GM12864 (cell line): ENCODE data around the gene SYCP1.
A peak's percentile ranks its signal among the peaks of the same experiment; 100 is the strongest.

Experiments used
- DNase-seq: peaks from one replicate; pipeline ENCODE4 v3.0.0-alpha.2; 2011; ENCODE audit warnings: low read depth
- H3K4me3 ChIP-seq: 2 replicates; pipeline ENCODE4 v1.5.1; 2011; ENCODE audit warnings: mild to moderate bottlenecking, low read depth, low read length, control low read depth
- CTCF ChIP-seq: IDR thresholded peaks from 2 replicates; pipeline ENCODE4 v1.5.1; 2011; ENCODE audit warnings: low read depth, mild to moderate bottlenecking, moderate library complexity, low read length, control low read depth, inconsistent platforms; ENCODE audit errors: missing control alignments

Gene SYCP1

GRCh38 chr1:115031595-115031994 lies 176.9 kb downstream of the SYCP1 start:
- DNase-seq = no peak
- TF ChIP-seq CTCF = no peak
- H3K4me3 ChIP-seq = no peak overlapping the region

GRCh38 chr1:115035652-115036051 lies 181.0 kb downstream of the SYCP1 start:
- H3K4me3 ChIP-seq = no peak overlapping the region
- no peak for TF ChIP-seq CTCF
- DNase-seq = no peak

GRCh38 chr1:115036814-115037507 lies 182.3 kb downstream of the SYCP1 start:
- H3K4me3 ChIP-seq = no peak overlapping the region
- DNase-seq = no peak
- TF ChIP-seq CTCF = no peak

- no peak for TF ChIP-seq CTCF
- DNase-seq = no peak
- H3K4me3 ChIP-seq = no peak overlapping the region
Observed at GRCh38 chr1:115040501-115040900, 185.8 kb downstream of the SYCP1 start.

GRCh38 chr1:115041654-115042053 lies 187.0 kb downstream of the SYCP1 start:
- no peak overlapping the region for H3K4me3 ChIP-seq
- peak; percentile 32 for TF ChIP-seq CTCF
- no peak for DNase-seq
